OCI-LY7 (cell line): ENCODE data around the gene MICAL3.
"Not testable (repeated sequence)": the region's sequence is repeated elsewhere in the genome, so short reads cannot be mapped to it uniquely, and the experiment has no call there.

Experiments used
- EZH2phosphoT487 ChIP-seq: fragments of 200-600 bp; sonication (generic); IDR thresholded peaks from 2 replicates; pipeline ENCODE4 v1.6.1; 2018; ENCODE audit warnings: low read depth, borderline replicate concordance, mild to moderate bottlenecking, mixed run types, antibody characterized with exemption, low read length, moderate library complexity, mixed read lengths
- TF ChIP-seq, protein P1 (sequence below): fragments of 200-600 bp; sonication (generic); conservative IDR thresholded peaks from 2 replicates; pipeline ENCODE4 v1.5.1; 2014; ENCODE audit warnings: mild to moderate bottlenecking, antibody characterized with exemption, low read length, moderate library complexity, mixed read lengths

DNA sequence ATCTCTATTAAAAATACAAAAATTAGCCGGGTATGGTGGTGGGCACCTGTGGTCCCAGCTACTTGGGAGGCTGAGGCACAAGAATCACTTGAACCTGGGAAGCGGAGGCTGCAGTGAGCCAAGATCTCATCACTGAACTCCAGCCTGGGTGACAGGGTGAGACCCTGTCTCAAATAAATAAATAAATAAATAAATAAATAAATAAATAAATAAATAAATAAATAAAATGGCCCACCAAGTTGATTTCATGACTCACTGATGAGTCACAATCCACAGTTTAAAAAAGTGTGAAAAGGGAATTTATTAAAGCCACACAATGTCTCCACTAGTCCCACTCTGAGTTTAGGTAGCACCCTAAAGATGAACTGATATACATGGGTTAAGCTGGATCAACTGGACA is 3.6 kb downstream of the MICAL3 start:
- TF ChIP-seq, protein P1, sequence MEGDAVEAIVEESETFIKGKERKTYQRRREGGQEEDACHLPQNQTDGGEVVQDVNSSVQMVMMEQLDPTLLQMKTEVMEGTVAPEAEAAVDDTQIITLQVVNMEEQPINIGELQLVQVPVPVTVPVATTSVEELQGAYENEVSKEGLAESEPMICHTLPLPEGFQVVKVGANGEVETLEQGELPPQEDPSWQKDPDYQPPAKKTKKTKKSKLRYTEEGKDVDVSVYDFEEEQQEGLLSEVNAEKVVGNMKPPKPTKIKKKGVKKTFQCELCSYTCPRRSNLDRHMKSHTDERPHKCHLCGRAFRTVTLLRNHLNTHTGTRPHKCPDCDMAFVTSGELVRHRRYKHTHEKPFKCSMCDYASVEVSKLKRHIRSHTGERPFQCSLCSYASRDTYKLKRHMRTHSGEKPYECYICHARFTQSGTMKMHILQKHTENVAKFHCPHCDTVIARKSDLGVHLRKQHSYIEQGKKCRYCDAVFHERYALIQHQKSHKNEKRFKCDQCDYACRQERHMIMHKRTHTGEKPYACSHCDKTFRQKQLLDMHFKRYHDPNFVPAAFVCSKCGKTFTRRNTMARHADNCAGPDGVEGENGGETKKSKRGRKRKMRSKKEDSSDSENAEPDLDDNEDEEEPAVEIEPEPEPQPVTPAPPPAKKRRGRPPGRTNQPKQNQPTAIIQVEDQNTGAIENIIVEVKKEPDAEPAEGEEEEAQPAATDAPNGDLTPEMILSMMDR: not testable (repeated sequence)
- TF ChIP-seq EZH2phosphoT487: not testable (repeated sequence)
